MCF 10A (cell line): Measurements from ENCODE around the gene PFKM. TPM values are rescaled to one million over a fixed set of nuclear protein-coding genes. Genes with fewer than 3 reads are reported as not detected.
A peak's percentile ranks its signal among the peaks of the same experiment; 100 is the strongest.
"Not testable (repeated sequence)": the region's sequence is repeated elsewhere in the genome, so short reads cannot be mapped to it uniquely, and the experiment has no call there.

Source experiments
- BruUV-seq: library from RNA; stranded (reverse); fragments of 400-500 nt; replicated peaks from 2 replicates; lab custom pipeline; 2021; lab: Mats Ljungman, UMichigan
- CTCF ChIA-PET: fragments of 300-600 bp; sonication (Branson Sonifier 250); formaldehyde crosslinking; extraction: SDS; loops from one replicate; lab custom pipeline; 2021; ENCODE audit warnings: antibody characterized with exemption, inconsistent platforms; lab: Yijun Ruan, JAX
- POLR2A ChIA-PET: fragments of 300-600, 350-650 bp; sonication (Branson Sonifier 250); formaldehyde crosslinking; extraction: SDS; loops from one replicate; lab custom pipeline; 2020; ENCODE audit warnings: antibody characterized with exemption, inconsistent platforms; lab: Yijun Ruan, JAX
- DNase-seq: peaks from one replicate; pipeline ENCODE4 v3.0.0-alpha.2; 2018; ENCODE audit not compliant: unreplicated experiment
- H3K27ac Mint-ChIP-seq: one replicate; pipeline ENCODE4 v1.8.0; 2022; ENCODE audit warnings: mild to moderate bottlenecking, low read depth, mixed read lengths; ENCODE audit not compliant: unreplicated experiment
- H3K27me3 Mint-ChIP-seq: one replicate; pipeline ENCODE4 v1.8.0; 2022; ENCODE audit warnings: mixed read lengths; ENCODE audit not compliant: insufficient read depth, unreplicated experiment
- H3K36me3 Mint-ChIP-seq: one replicate; pipeline ENCODE4 v1.8.0; 2022; ENCODE audit warnings: mild to moderate bottlenecking, moderate library complexity, mixed read lengths; ENCODE audit not compliant: insufficient read depth, unreplicated experiment
- H3K4me1 Mint-ChIP-seq: one replicate; pipeline ENCODE4 v1.8.0; 2022; ENCODE audit warnings: mixed read lengths; ENCODE audit not compliant: insufficient read depth, unreplicated experiment
- H3K4me3 Mint-ChIP-seq: one replicate; pipeline ENCODE4 v1.8.0; 2022; ENCODE audit warnings: mild to moderate bottlenecking, moderate library complexity, mixed read lengths; ENCODE audit not compliant: unreplicated experiment
- H3K9me3 Mint-ChIP-seq: one replicate; pipeline ENCODE4 v1.8.0; 2022; ENCODE audit warnings: mixed read lengths; ENCODE audit not compliant: unreplicated experiment
- CTCF ChIP-seq: fragments of 200-600 bp; IDR thresholded peaks from one replicate; pipeline ENCODE4 v1.8.0; 2022; ENCODE audit warnings: antibody characterized with exemption, mild to moderate bottlenecking; ENCODE audit not compliant: unreplicated experiment
- intact Hi-C: fragments of 100-400 bp; cut with micrococcal nuclease; formaldehyde crosslinking; loops from 2 replicates; pipeline ENCODE4 v1.14.1; 2022
- total RNA-seq: library from RNA; stranded (reverse); gene quantifications from 2 replicates; pipeline ENCODE4 v1.2.3, GENCODE V29; 2022

Gene PFKM
- total RNA-seq, 1 experiment from 2014 or later: 69.3 TPM

GRCh38 chr12:48145981-48146380, 26.8 kb downstream of the PFKM start:
- Mint-ChIP-seq H3K36me3 (peaks cover 86% of the 10 kb centered on the region), H3K4me1 (no peaks in the 10 kb centered on the region), H3K9me3 (no peaks in the 10 kb centered on the region), H3K27ac (no peak overlapping the region), H3K27me3 (no peaks in the 10 kb centered on the region), H3K4me3 (no peak overlapping the region)
- POLR2A ChIA-PET: interaction anchor here (0.6 to 1.3 kb wide), 2 partner anchors 10 to 546 kb away, joined by 3 read pairs; no protein-coding TSS in a partner anchor
- DNase-seq: no peak
- TF ChIP-seq CTCF: no peak
- BruUV-seq: no TSS peak
- intact Hi-C loops: no loop called here
- CTCF ChIA-PET: interaction anchor here (0.8 kb wide), 1 partner anchor 9 kb away, joined by 5 read pairs; no protein-coding TSS in a partner anchor

- DNase-seq: no peak
- Mint-ChIP-seq H3K27ac (peak overlapping the region; percentile 63), H3K27me3 (no peaks in the 10 kb centered on the region), H3K4me1 (no peaks in the 10 kb centered on the region), H3K36me3 (peaks cover 69% of the 10 kb centered on the region), H3K4me3 (no peak overlapping the region), H3K9me3 (no peaks in the 10 kb centered on the region)
- ChIA-PET CTCF (interaction anchor here (0.6 to 2.1 kb wide), 3 partner anchors 10 to 15 kb away, joined by 3 to 7 read pairs (median 4); no protein-coding TSS in a partner anchor), POLR2A (interaction anchor here (0.7 to 1.0 kb wide), 2 partner anchors 31 to 256 kb away, joined by 3 read pairs; no protein-coding TSS in a partner anchor)
- intact Hi-C loops: no loop called here
- TF ChIP-seq CTCF: no peak
- BruUV-seq: no TSS peak
Measured at GRCh38 chr12:48151103-48151771, 32.1 kb downstream of the PFKM start.

GRCh38 chr12:48155786-48156185, 36.6 kb downstream of the PFKM start:
- H3K36me3 Mint-ChIP-seq: peaks cover 31% of the 10 kb centered on the region
- POLR2A ChIA-PET: interaction anchor here (1.3 kb wide), 1 partner anchor 9 kb away, joined by 3 read pairs; no protein-coding TSS in a partner anchor
- H3K27ac Mint-ChIP-seq, H3K27me3 Mint-ChIP-seq, BruUV-seq, H3K4me1 Mint-ChIP-seq, DNase-seq, H3K9me3 Mint-ChIP-seq: not testable (repeated sequence)
- CTCF ChIA-PET: interaction anchor here (1.3 to 2.2 kb wide), 2 partner anchors 9 to 33 kb away, joined by 4 to 9 read pairs; no protein-coding TSS in a partner anchor
- intact Hi-C loops: loop anchor here (2.0 to 5.0 kb wide), 2 partner anchors 49 to 153 kb away; partner anchors contain the start of genes COL2A1 and SENP1
- peak overlapping the region; percentile 90 for H3K4me3 Mint-ChIP-seq

GRCh38 chr12:48156652-48157017, 37.5 kb downstream of the PFKM start:
- POLR2A ChIA-PET: interaction anchor here (0.5 to 1.9 kb wide), 6 partner anchors 10 to 51 kb away, joined by 3 to 14 read pairs (median 4); partner anchors contain the start of genes PFKM and SENP1
- Mint-ChIP-seq H3K4me3 (peak overlapping the region; percentile 90), H3K36me3 (peaks cover 23% of the 10 kb centered on the region), H3K27me3 (no peaks in the 10 kb centered on the region), H3K9me3 (no peaks in the 10 kb centered on the region), H3K27ac (peak overlapping the region; percentile 91), H3K4me1 (peaks cover 4% of the 10 kb centered on the region)
- TF ChIP-seq CTCF: no peak
- CTCF ChIA-PET: interaction anchor here (1.3 to 2.2 kb wide), 2 partner anchors 8 to 32 kb away, joined by 4 to 9 read pairs; no protein-coding TSS in a partner anchor
- intact Hi-C loops: loop anchor here (2.0 to 5.0 kb wide), 2 partner anchors 50 to 154 kb away; partner anchors contain the start of genes COL2A1 and SENP1
- no TSS peak for BruUV-seq
- DNase-seq: peak; percentile 7
